KBM-7 (cell line): ENCODE measurements around the gene APOL1.
"Not testable (repeated sequence)": the region's sequence is repeated elsewhere in the genome, so short reads cannot be mapped to it uniquely, and the experiment has no call there.

Source experiments
- DNase-seq: peaks from one replicate; pipeline ENCODE4 v3.0.0-alpha.2; 2015
- in situ Hi-C: fragments of 300-500 bp; cut with MboI; formaldehyde crosslinking; loops from 2 replicates; pipeline ENCODE4 v1.14.3; 2020; ENCODE audit warnings: low sequenced_read_pairs, low pct_unique_long_range_greater_than_20kb, mixed read lengths

The APOL1 gene

DNA sequence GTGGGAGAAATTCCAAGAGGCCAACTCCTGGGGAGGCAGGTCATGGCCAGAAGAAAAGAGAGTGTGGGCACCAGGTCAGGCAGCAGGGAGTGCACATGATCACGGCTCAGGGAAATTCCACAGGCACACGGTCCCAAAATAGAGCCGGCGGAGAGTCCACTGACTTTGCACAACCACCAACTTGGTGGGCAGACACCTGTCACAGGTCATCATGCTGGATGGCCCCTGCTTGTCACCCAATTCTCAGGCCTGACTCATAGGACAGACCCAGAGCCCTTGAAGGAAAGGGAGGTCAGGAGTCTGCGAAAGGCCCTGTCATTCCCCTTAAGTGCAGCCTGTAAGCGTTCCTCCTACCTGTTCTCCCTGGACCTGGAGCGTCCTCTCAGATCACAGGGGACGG is 29.4 kb upstream of the APOL1 start:
- DNase-seq: no peak
- in situ Hi-C loops: no loop called here

DNA sequence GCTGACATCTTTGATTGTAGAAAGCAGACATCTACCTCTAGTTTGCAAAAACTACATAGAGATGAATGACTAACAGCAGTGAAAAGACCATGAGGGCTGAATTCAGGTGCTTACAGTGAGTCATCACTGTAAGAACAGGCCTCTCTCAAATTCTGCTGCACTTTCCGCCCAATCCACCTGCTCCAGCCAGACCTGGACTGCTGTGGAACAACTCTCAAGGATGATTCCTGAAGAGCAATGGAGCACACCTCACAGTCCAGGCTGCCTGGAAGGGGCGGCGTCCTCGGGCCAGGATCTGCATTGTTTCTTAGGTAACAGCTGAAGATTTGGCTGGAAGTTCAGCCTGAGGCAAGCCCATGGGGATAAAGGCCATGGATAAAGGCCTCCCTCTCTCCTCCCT is 28.7 kb upstream of the APOL1 start:
- in situ Hi-C loops: no loop called here

DNA sequence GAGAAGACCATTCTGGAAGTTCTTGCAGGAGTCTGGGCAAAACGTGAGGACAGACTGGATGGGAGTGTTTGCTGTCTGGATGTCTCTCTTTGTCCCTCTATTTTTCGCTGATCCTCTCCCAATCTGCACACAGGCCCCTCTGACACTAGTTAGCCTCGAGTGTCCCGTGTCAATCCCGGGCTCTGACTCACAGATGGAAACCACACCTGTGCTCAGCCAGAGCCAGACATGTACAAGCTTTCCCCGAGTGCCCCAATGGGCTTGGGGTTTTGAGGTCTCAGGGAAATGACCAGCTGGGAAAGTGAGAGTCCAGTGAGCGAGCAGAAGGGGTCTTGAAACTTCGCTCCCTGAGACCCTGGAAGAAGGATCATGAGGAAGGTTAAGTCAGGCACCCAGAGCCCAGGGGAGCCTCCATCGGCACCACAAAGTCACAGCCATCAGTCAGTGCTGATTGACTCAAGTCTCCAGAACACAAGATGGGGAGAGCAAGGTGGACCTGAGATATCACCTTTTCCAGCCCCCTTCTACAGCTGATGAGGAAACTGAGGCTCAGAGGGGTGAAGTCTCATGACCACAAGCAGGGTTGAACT is 27.5 kb upstream of the APOL1 start:
- in situ Hi-C loops: no loop called here

More for the DNA sequence above, 28.7 kb upstream of the APOL1 start:
- no peak for DNase-seq

DNA sequence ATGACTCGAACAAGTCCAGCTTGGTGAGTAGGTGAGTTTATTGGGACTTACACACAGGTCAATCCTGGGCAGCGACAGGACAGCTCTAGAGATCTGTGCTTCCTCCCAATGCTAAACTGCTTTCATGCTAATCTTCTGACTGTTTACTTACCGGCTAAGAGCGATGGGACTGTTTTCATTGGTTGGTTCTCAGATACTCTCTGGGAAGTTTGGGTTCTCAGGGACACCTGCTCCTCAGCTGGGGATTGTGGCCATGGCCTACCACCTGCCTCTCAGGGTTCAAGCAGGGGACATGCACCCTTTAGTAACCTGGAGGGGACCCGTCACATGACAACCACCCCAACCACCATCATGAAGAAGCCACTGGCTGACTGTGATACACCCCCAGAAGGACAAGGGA is 26.7 kb upstream of the APOL1 start:
- in situ Hi-C loops: no loop called here
- DNase-seq: no peak

More for the DNA sequence above, 27.5 kb upstream of the APOL1 start:
- no peak for DNase-seq

DNA sequence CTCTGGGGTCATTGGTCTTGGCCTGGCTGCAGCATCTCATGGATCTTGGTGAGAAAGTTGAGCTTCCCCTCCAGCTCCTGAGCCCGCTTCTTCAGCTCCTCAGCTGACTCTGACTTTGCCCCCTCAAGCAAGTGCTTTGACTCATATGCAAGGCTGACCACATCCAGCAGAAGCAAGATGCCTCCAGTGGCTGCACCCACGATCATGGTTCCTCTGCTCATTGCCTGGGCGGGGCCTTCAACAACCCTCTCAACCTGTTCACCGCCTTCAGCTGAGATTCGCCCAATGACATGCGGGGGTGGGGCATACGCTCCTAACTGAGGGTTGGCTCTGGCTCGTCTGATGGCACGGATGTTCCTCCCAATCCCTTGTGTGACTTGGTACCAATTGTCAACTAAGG is 25.5 kb upstream of the APOL1 start:
- in situ Hi-C loops: no loop called here
- DNase-seq: no peak

DNA sequence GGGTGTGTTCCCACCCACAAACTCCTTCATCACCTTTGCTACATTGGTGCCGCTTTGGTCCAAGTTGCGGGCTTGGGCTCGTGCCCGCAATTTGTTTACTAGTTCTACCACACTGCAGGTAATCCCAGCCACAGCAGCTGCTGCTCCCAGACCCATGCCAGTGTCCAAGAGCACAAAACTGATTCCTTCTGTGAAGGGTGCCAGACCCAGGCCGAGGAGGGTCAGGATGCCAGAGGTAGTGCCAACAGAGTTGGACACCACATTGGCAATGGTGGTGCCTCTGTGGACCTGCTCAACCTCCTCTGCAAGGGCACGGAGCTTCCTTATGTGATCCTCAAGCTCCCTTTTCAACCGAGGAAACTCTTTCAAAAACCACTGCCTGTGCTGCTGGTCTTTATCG is 25.1 kb upstream of the APOL1 start:
- no peak for DNase-seq
- in situ Hi-C loops: no loop called here

DNA sequence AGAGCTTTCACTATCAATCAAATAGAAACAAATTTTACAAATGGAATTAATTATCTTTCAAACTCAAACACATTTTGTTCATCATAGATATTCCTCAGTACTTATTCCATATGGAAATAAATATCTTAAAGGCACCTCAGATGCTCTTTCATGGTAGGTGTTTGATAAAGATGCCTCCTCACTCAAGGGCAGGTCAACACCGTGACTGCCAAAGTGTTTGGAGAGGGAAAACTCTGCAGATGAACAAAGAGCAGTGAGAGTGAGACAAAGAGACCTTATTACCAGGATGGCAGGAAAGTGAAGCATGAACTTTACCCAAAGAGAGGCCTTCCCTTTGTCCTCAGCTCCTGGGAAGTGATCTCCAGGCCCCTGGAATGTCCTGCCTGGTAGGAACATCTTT is 24.6 kb upstream of the APOL1 start:
- in situ Hi-C loops, DNase-seq: not testable (repeated sequence)

DNA sequence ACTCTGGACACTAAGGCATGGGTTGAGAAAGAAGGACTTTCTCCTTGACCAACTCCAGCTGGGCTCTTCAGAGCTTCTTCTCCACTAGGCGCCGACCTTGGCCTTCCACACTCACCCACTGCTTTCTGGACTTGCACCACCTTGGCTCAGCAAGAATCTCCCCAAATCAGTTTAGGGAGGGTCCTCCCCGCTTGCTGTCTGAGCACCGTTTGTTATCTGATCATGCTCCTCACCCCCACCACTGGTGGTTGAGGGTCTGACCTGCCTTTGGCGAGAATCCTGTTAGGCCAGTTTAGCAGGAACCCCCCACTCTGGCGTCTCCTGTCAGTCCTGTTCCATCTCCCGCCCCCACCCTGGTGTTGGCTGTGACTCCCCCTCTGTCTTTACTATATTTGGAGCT is 24.0 kb upstream of the APOL1 start:
- DNase-seq: no peak

DNA sequence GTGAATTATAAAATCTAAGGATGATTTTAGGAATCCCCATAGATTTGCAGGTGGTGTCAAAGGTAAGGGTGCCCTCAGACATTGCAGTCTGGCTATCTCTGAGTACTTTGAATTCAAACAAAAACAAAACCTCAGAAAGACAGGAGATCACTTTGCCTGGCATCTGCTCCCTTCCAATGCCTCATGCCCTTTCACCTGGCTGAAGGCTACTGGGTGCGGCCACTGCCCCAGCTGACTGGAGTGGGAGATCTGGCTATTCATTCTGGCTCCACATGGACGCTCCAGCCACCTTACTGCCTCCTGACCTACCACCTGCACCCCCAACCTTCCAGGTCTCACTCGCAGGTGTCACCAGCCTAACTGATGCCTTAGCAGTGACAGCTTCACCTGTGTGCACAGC is 23.3 kb upstream of the APOL1 start:
- in situ Hi-C loops, DNase-seq: not testable (repeated sequence)

More for the DNA sequence above, 24.0 kb upstream of the APOL1 start:
- in situ Hi-C loops: no loop called here

DNA sequence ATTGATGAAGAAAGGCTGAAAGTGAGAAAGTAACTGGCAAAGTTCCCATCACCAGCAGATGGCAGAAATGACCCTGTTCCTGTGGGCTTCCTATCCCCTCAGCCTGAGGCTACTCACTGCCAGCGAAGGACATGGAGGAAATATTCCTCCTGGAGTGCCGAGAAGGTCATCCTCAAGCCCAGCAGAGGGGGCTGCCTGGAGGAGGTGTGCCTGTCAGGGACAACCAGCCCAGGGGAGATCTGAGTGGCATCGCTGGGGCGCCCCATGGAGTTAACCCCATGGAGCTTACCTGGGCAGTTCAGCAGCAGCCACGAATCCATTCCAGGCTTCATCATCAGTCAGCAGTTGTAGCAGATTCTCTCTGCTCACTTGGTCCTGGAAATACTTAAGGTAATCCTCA is 21.9 kb upstream of the APOL1 start:
- DNase-seq, in situ Hi-C loops: not testable (repeated sequence)

DNA sequence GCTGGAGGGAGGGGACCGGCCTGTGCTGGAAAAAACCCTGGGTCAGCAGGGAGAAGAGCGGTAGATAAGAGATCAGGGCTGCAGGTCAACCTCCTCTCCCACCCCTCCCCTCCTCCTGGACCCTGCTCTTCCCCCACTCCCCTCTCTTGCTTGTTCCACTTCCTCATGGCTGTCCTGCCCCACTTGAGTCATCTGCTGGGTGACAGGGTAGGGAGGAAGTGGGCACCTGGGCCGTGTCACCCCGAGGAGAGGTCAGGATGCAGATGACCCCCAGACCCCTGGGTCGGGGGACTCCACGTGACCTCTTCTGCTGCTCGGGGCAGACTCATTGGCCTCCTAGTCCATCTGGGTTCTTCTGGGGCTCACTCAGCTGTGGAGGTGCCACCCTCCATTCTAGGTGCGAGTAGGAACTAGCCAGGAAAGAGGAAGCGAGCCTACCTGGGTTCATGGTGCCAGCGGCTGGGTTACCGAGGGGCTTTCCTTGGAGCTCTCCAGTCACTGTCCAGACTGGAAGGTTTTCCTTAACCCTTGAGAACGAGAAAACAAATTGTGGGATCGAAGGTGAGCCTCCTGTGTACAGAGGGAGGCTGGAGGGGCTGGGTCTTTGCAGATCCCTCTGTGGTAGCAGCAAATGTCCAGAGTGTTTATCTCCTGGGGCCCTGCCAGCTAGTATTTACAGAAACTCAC is 20.1 kb upstream of the APOL1 start:
- no peak for DNase-seq
- in situ Hi-C loops: no loop called here

DNA sequence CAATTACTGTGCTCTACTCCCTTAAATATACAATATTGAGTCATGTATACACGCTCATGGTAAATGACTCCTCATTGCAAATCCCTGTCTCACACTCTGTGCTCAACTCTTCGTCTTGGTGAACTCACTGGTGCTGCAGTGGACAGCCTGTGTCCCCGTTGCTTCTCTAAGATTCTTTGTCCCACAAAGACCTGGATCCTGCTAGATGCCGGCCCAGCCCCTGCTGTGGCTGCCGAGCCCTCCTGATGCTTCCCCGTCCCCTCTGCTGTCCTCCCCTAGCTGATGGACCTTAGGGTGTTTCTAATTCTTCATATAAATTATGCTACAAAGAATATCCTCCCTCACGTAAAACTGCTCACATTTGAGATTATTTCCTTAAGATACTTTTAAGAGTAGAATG is 19.1 kb upstream of the APOL1 start:
- in situ Hi-C loops: no loop called here
- DNase-seq: no peak

DNA sequence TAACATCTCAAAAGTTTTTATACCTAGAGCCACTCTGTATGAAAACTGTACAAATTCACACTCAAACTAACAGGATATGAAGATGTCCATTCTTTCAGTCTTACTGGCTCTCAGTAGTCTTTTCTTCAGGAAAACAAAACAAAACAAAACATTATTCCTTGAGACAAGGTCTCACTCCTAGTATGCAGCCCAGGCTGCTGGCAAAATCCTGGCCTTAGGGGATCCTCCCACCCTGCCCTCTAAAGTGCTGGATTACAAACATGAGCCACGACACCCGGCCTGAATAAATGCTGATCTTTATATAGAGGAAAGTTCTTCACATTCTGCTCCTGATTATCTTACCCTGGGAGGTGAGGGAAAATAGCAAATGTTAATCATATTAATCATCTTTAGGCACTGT is 18.7 kb upstream of the APOL1 start:
- DNase-seq: no peak
- in situ Hi-C loops: no loop called here

DNA sequence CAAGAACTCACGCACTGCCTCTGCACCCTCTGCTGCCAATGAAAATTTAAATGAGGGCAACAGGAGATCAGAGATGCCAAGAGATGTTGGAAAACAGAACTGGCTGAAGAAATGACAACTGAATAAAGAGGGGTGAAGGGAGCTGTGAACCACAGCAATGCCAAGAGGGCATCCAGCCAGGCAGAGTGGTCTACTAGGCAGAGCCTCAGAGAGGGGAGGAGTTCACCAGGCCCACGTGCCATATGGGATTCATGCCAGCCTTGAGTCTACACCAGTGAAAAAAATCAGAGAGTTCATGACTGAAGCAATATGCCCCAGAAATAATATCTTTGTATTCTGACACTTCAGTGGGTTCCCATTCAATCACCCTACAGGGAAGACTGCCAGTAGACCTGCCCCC is 18.0 kb upstream of the APOL1 start:
- no peak for DNase-seq
- in situ Hi-C loops: no loop called here

DNA sequence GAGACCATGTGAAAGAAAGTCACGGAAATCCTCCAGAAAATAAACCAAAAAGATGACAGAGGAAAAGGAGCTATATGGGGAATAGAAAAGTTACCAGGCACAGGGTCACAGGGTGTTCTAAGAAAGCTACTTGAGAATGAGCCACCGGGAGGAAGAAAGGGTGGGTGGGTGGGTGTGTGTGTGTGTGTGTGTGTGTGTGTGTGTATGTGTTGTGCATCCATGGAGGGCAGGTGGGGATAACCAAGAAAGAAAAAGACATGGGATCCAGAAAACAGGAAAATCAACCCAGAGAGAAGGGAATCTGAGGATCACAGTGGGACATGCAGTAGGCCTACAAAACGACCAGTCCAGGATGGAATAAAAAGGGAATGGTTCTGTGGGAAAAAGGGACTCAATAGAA is 17.3 kb upstream of the APOL1 start:
- DNase-seq: no peak
- in situ Hi-C loops: no loop called here

DNA sequence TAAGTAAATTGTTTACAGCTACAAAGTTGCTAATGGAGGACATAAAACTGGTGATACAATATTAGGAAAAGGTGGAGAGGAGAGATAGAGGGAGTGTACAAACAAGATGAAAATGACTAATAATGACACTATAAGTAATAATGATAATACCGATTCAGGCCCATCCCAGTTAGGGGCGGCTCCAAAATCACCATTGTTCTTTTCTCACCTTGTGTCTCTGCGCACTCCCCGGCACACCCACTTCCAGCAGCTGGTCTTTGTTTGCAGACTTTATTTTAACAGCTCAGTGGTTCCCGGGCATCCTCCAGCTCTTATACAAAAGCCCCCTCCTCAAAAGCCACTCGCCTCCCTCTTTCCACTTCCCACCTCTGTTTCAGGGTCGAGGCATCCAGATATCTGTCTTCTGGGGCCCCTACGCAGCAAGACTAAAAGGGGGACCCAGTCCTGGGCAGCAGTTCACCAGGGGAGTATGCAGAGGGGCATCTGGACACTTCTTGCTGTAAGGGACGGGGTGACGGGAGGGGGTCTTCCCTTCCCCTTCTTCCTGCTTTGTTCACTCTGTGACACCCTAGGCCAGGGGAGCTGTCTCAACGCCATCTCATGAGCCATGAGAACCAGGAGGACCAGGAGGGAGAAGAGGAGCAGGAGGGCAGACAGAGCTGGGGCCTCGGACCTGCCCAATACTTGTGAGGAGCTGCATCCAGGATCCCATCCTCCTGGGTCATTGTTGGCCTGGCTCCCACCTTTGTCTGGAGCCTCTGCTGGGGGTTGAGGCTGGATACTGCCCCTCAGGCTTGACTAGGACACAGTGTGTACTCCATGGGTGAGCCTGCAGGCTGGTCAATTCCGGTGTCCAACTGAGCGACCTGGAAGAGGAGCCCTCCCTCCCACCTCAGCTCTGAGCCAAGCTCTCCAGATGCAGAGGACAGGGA is 16.3 kb upstream of the APOL1 start:
- no peak for DNase-seq
- in situ Hi-C loops: no loop called here

DNA sequence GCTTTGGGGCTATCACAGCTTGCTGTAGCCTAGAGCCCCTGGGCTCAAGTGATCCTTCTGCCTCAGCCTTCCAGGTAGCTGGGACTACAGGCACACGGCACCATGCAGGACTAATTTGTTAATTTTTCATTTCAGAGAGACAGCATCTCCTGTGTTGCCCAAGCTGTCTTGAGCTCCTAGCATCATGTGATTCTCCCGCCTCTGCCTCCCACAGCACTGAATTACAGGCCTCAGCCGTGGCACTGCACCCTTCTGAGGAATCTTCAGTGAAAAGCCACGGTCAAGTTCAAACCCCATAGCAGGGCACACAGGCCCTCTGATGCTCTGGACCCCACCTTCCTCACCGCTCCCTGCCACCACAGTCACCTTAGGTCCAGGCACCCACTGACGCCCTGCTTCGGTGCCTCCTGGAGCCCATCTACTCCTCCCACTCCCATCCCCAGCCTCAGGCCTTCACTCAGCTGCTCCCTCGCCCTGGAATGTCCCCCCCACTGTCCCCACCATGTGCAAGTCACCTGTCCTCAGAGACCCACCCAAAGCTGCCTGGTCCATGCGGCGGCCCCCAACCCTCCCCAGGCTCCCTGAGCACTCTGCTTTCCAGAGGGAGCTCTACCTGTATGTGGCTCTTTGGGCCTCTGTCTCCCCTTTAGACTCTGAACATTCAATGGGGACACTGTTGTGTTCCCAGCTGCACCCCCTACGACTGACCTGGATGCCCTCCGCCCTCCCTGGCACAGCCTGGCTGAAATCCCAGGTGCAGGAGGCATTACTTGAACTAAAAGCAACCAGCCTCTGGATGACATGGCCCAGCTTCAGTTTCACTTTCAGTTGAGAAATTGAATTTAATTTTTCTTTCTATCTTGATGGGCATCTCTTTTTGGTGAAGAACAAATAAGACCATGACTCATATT is 15.2 kb upstream of the APOL1 start:
- DNase-seq: no peak
- in situ Hi-C loops: no loop called here

DNA sequence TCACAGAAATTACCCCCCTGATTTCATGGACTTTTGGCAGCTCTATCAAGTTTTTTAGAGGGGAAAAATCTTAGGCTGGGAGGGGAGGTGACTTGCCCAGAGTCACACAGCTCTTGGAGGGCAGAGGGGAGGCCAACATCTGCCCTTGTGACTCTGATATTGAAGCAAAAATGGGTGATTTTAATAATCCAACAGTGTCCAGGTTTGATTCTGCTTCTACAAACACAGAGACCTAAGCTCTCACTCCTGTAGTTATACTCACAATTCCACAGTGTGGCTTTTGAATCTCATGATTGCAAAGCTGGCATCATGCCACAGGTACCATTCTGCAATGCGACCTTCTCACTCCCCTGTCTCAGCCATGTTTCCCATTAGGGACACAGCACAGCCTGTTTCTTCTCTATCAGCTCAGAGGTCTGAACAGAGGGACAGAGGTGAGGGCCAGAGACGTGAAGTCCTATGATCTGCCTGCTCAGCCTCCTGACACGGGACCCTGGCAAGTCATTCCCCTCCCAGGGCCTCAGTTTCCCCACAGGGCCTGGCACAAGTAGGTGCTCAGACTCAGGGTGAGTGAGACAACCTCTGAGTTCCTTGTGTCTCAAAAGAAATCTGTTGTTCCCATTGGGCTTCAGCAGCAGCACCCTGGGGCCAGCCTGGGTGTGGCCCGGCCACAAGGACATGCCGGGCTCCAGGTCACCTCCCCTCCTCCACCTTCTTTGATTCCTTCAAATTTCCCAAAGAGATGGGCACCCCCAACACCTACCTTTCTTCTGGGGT is 14.4 kb upstream of the APOL1 start:
- no peak for DNase-seq

DNA sequence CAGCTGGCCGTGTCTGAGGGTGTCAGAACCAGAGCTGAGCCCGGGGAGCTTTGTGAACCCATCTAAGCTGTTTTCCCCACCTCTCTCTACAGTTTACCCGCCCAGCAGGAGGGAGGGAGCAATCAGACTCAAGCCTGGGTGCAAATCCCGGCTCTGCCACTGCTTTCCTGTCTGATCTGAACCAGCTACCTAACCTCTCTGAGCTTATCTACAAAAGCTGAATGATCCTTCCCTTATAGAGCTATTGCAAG is 13.9 kb upstream of the APOL1 start:
- in situ Hi-C loops: no loop called here
- DNase-seq: no peak

More for the DNA sequence above, 14.4 kb upstream of the APOL1 start:
- in situ Hi-C loops: no loop called here
